ENCODE measurements around the gene FAM53C. TPM values are rescaled to one million over a fixed set of nuclear protein-coding genes. Genes with fewer than 3 reads are reported as not detected.

FAM53C gene
- total and polyA plus RNA-seq, 2 experiments from 2014 or later: 26.7 to 26.8 TPM

GRCh38 chr5:138351056-138351455 is 13.0 kb downstream of the FAM53C start:
- Histone ChIP-seq H3K4me2 (ENCODE audit: unreplicated experiment) (peak overlapping the region; percentile 7), H3K79me2 (ENCODE audit: insufficient read depth) (peaks cover 30% of the 10 kb centered on the region), H3K36me3 (ENCODE audit: low read depth) (peaks cover 6% of the 10 kb centered on the region), H3F3A (ENCODE audit: insufficient read depth) (peaks cover 80% of the 10 kb centered on the region), H4K20me1 (ENCODE audit: insufficient read depth) (no peaks in the 10 kb centered on the region), H3K9ac (no peak overlapping the region), H3K27ac (peak overlapping the region; percentile 70), H3K9me3 (ENCODE audit: low read depth) (no peaks in the 10 kb centered on the region), H3K9me2 (ENCODE audit: insufficient read depth) (no peaks in the 10 kb centered on the region), H3K4me1 (ENCODE audit: insufficient read depth) (peaks cover 45% of the 10 kb centered on the region), H3K4me3 (no peak overlapping the region), H2AFZ (no peak overlapping the region), H3K27me3 (replicated peaks; ENCODE audit: insufficient read depth) (no peaks in the 10 kb centered on the region)
- TF ChIP-seq EZH2 (IDR thresholded peaks at IDR 0.05; ENCODE audit: insufficient read depth, poor library complexity, severe bottlenecking) (no peak), EZH2phosphoT487 (IDR thresholded peaks at IDR 0.05; ENCODE audit: insufficient read depth, low read depth) (no peak)
- WGBS, 2 experiments (ENCODE audit: low coverage in 1 of 2, low lambda C conversion rate in 2 of 2, missing lambda C conversion rate in 2 of 2): 97 to 100% methylated on average over 1 of the region's 1 CpG
- DNase-seq: peak; percentile 81
- in situ Hi-C loops (cut with MboI): no loop called here

DNA sequence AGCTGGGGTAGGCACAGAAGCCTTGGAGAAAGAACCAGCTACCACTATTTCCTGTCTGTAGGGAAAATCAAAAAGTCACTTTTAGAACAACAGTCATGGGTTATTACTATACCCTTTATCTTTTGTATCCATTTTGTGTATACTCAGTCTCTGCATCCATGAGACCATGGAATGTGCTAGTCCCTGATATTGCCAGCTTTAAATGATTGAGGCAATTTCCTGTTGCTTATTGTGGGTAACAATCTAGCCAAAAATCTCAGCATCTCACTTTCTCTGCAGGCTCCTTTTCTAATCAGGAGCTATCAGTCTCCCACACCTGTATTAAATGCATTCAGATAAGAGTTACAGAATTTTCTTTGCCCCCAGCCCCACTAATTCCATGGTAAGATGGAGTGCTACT is 13.5 kb downstream of the FAM53C start:
- no peak overlapping the region for H3K4me3 ChIP-seq
- in situ Hi-C loops (cut with MboI): no loop called here
- H3K36me3 ChIP-seq (ENCODE audit: low read depth): peaks cover 1% of the 10 kb centered on the region

GRCh38 chr5:138352071-138352721 is 14.1 kb downstream of the FAM53C start, which contains the start of gene KDM3B:
Gene KDM3B, plus strand, starts transcription at chr5:138352685. Its CDS starts 111 bp downstream, at chr5:138352796.
- TF ChIP-seq EZH2phosphoT487 (IDR thresholded peaks at IDR 0.05; ENCODE audit: insufficient read depth, low read depth) (no peak), EZH2 (IDR thresholded peaks at IDR 0.05; ENCODE audit: insufficient read depth, poor library complexity, severe bottlenecking) (no peak)
- Histone ChIP-seq H3K36me3 (ENCODE audit: low read depth) (no peaks in the 10 kb centered on the region; the same call in 1 of the 2 replicates), H3K79me2 (ENCODE audit: insufficient read depth) (peaks cover 42% of the 10 kb centered on the region), H3K27ac (peak within 1 kb of the TSS; percentile 77), H3K9me2 (ENCODE audit: insufficient read depth) (no peaks in the 10 kb centered on the region), H3F3A (ENCODE audit: insufficient read depth) (peaks cover 80% of the 10 kb centered on the region), H2AFZ (peak within 1 kb of the TSS; percentile 78), H3K9me3 (ENCODE audit: low read depth) (no peaks in the 10 kb centered on the region), H4K20me1 (ENCODE audit: insufficient read depth) (no peaks in the 10 kb centered on the region), H3K4me2 (ENCODE audit: unreplicated experiment) (peak within 1 kb of the TSS; percentile 96), H3K27me3 (replicated peaks; ENCODE audit: insufficient read depth) (no peaks in the 10 kb centered on the region), H3K9ac (peak within 1 kb of the TSS; percentile 96), H3K4me1 (ENCODE audit: insufficient read depth) (peaks cover 45% of the 10 kb centered on the region), H3K4me3 (peak within 1 kb of the TSS; percentile 90)
- DNase-seq: peak; percentile 89
- WGBS, 2 experiments (ENCODE audit: low coverage in 1 of 2, low lambda C conversion rate in 2 of 2, missing lambda C conversion rate in 2 of 2): 11% methylated on average over 11 to 23 of the region's 30 CpGs
- in situ Hi-C loops (cut with MboI): no loop called here

More for the DNA sequence above, 13.5 kb downstream of the FAM53C start:
- peaks cover 45% of the 10 kb centered on the region for H3K4me1 ChIP-seq (ENCODE audit: insufficient read depth)
- no peaks in the 10 kb centered on the region for H3K9me3 ChIP-seq (ENCODE audit: low read depth)
- DNase-seq: no peak
- H3F3A ChIP-seq (ENCODE audit: insufficient read depth): peaks cover 82% of the 10 kb centered on the region
- H4K20me1 ChIP-seq (ENCODE audit: insufficient read depth): no peaks in the 10 kb centered on the region
- H3K27me3 ChIP-seq (replicated peaks; ENCODE audit: insufficient read depth): no peaks in the 10 kb centered on the region
- no peak overlapping the region for H3K4me2 ChIP-seq (ENCODE audit: unreplicated experiment)
- H3K79me2 ChIP-seq (ENCODE audit: insufficient read depth): peaks cover 35% of the 10 kb centered on the region
- H2AFZ ChIP-seq: no peak overlapping the region
- TF ChIP-seq EZH2phosphoT487 (IDR thresholded peaks at IDR 0.05; ENCODE audit: insufficient read depth, low read depth): no peak
- TF ChIP-seq EZH2 (IDR thresholded peaks at IDR 0.05; ENCODE audit: insufficient read depth, poor library complexity, severe bottlenecking): no peak
- peak overlapping the region; percentile 70 for H3K27ac ChIP-seq
- no peaks in the 10 kb centered on the region for H3K9me2 ChIP-seq (ENCODE audit: insufficient read depth)
- H3K9ac ChIP-seq: no peak overlapping the region

DNA sequence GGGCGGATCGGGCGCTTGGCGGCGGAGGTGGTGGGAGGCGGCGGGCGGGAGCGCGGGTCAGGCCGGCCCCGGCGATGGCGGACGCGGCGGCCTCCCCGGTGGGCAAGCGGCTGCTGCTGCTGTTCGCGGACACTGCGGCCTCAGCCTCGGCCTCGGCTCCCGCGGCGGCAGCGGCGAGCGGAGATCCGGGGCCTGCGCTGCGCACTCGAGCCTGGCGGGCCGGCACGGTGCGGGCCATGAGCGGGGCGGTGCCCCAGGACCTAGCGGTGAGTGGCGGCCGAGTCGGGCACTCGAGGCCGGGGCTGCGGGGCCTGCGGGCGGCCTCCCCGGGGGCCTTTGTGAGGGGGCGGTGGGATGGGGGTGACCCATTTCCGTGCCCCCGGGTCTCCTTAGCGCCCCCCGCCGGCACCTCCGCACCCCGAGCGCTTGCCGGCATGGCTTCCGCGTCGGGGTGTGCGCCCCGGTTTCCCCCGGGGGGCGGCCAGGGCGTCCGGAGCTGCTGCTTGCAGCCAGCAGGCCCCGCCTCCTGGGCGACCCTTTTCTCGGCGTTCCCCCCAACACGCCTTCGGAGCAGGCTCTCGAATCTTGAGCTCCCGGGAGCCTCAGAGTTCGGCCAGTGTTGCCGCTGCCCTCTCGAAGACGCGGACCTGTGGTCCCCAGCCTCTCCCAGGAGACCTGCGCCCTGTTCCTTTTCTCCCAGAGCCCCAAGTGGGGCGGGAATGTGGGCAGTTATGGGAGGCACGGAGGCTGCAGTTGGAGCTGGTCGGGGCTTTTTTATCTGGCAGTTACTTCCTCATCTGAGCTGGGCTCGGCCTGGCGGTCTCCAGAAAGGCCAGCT is 14.9 kb downstream of the FAM53C start:
- in situ Hi-C loops (cut with MboI): no loop called here
- peak overlapping the region; percentile 77 for H3K27ac ChIP-seq
- peaks cover 73% of the 10 kb centered on the region for H3F3A ChIP-seq (ENCODE audit: insufficient read depth)
- H3K9me2 ChIP-seq (ENCODE audit: insufficient read depth): no peaks in the 10 kb centered on the region
- no peaks in the 10 kb centered on the region for H3K9me3 ChIP-seq (ENCODE audit: low read depth)
- no peaks in the 10 kb centered on the region for H4K20me1 ChIP-seq (ENCODE audit: insufficient read depth)
- peaks cover 49% of the 10 kb centered on the region for H3K79me2 ChIP-seq (ENCODE audit: insufficient read depth)
- WGBS, 2 experiments (ENCODE audit: low coverage in 1 of 2, low lambda C conversion rate in 2 of 2, missing lambda C conversion rate in 2 of 2): 0 to 1% methylated on average over 15 to 64 of the region's 88 CpGs
- H2AFZ ChIP-seq: peak overlapping the region; percentile 78
- no peaks in the 10 kb centered on the region for H3K27me3 ChIP-seq (replicated peaks; ENCODE audit: insufficient read depth)
- H3K36me3 ChIP-seq (ENCODE audit: low read depth): no peaks in the 10 kb centered on the region
- TF ChIP-seq EZH2 (IDR thresholded peaks at IDR 0.05; ENCODE audit: insufficient read depth, poor library complexity, severe bottlenecking): no peak
- no peak for TF ChIP-seq EZH2phosphoT487 (IDR thresholded peaks at IDR 0.05; ENCODE audit: insufficient read depth, low read depth)
- peak overlapping the region; percentile 96 for H3K4me2 ChIP-seq (ENCODE audit: unreplicated experiment)
- H3K4me3 ChIP-seq: peak overlapping the region; percentile 90
- peaks cover 45% of the 10 kb centered on the region for H3K4me1 ChIP-seq (ENCODE audit: insufficient read depth)
- DNase-seq: peak; percentile 72
- peak overlapping the region; percentile 96 for H3K9ac ChIP-seq

All from GM23248 (cell line).